ENCODE results near the gene GRN. TPM values are rescaled to one million over a fixed set of nuclear protein-coding genes. Genes with fewer than 3 reads are reported as not detected.

GRN gene
- total and polyA plus RNA-seq, 2 of the 13 experiments (the other 11 are each of a cell fraction or from before 2014, with no cell fraction given) = 86.6 to 143 TPM

- no peak for TF ChIP-seq ZC3H4 (CRISPR knock-in tag; IDR thresholded peaks at IDR 0.05; ENCODE audit: borderline replicate concordance)
- peak; percentile 43; the same call in 1 of the 2 replicates for TF ChIP-seq PAXIP1 (CRISPR knock-in tag; conservative IDR thresholded peaks at IDR 0.05)
- no peak for TF ChIP-seq CTCF (CRISPR knock-in tag; IDR thresholded peaks at IDR 0.05)
- no peak for TF ChIP-seq DDIT3 (CRISPR knock-in tag; IDR thresholded peaks at IDR 0.05)
- no peak for TF ChIP-seq TEAD3 (CRISPR knock-in tag; optimal IDR thresholded peaks at IDR 0.05; ENCODE audit: borderline replicate concordance)
- no peak for TF ChIP-seq AHDC1 (CRISPR knock-in tag; IDR thresholded peaks at IDR 0.05; ENCODE audit: borderline replicate concordance)
- no peak for TF ChIP-seq POGK (CRISPR knock-in tag; conservative IDR thresholded peaks at IDR 0.05)
- no peak for TF ChIP-seq ZNF24 (IDR thresholded peaks at IDR 0.05)
These were observed 9.5 kb upstream of the GRN start (continued) for GRCh38 chr17:44335564-44335963.
